HL-60/S4 treated with phorbol 12-myristate 13-acetate at 8.2 ng/mL for 4 days and 3 days (cell line): Measurements from ENCODE around the gene WDR70.
"Not testable (repeated sequence)": the region's sequence is repeated elsewhere in the genome, so short reads cannot be mapped to it uniquely, and the experiment has no call there.

Experiments used
- in situ Hi-C: fragments of 300-500 bp; cut with MboI; formaldehyde crosslinking; loops from 2 replicates; pipeline ENCODE4 v1.15.0; 2022; ENCODE audit warnings: low sequenced_read_pairs

The WDR70 gene

DNA sequence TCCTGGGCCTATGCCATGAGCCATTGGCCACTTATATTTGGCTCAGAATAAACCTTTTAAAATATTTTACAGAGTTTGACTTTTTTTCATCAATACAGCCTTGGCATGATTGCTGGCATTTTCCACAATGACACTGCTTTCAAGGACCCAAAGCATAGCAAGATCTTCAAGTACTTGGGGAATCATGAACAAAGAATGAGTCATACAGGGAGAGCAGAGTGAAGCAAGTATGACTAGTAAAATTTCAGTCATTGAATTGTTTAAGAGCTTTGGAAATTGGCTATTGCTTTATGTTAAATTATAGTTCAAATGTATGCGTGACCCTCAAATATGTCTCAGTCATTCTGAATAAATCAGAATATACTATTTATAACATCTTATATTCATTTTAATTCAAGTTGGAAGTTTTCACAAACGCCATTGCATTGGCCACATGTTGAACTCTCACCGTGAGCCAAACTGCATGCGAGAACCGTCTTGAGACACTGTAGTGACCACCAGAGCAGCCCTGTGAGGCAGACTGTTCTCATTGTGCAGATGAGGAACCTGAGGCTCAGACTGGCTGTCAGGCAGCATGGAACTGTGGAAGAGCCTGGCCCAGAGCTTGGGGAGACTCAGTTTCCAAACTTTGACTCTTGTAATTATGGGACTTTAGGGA lies 407.9 kb downstream of the WDR70 start:
- in situ Hi-C loops, result no loop called here

DNA sequence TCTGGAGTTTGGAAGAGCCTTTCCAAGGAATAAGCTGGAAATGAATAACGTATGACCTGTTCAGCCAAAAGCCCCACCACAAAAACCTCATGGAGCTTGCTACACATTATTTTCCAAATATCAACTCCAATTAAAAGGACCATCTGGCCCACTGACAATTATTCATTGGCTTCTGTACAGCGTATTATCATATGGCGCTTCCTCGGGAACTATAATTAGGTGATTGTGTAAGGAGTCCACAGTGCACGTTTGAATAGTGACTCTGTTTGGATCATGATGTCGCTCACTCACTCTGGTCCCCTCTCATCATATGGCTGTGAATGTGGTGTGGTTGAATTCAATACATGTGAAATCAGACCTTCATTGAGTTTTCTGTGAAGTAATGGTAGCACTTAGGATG lies 408.6 kb downstream of the WDR70 start:
- in situ Hi-C loops, result no loop called here

DNA sequence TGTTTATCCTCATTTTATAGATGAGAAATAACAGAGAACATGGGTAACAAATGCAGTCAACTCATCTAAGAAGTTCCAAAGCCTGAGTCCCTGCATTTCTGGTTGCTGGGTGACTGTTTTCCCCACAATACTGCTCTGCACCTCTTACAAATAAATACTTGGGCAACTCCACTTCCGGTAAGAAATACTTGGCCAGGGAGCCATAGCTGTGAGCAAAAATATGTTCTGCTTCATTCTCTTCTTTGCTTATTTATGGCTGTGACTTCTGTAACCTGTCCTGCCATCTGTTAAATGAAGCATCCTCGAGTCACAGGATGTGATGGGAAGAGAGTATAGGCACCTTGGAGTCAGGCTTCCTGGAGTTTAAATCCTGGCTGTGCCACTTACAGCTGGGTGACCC lies 410.9 kb downstream of the WDR70 start:
- in situ Hi-C loops, result no loop called here

DNA sequence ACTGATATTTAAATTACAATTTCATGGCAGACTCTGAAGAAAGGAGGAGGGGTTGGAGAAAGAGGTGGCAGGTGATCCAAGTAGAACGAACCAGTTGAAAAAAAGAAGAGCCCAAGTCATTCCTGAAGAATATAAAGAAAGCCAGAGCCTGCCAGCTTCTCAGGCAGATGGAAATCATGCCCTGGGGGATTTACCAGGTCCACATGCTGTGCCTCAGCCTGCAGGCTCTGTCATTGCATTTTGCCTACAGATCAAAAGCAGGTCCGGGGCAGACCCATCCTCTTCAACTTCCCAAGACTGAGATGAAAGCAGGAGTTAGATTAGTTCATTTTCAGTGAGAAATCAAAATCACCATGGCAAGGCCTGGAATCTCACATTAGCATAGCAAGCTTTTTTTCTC lies 412.2 kb downstream of the WDR70 start:
- in situ Hi-C loops, result no loop called here

DNA sequence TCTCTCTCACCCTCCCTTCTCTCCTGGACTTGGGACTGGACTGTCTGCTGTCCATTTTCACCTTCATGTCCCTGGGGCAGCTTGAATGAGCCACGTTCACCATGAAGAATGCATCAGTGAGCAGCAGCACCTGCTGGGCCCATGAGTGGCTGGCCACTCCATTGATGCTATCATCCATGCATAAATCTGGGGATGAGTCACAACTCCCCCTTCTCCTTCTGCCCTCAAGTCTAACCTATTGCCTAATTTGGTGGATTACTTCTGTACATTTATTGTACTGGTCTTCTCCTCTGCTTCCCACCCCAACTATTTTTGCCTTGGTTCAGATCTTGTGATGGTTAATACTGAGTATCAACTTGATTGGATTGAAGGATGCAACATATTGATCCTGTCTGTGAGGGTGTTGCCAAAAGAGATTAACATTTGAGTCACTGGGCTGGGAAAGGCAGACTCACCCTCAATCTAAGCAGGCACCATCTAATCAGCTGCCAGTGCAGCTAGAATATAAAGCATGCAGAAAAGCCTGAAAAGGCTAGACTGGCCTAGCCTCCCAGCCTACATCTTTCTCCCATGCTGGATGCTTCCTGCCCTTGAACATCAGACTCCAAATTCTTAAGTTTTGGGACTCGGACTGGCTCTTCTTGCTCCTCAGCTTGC lies 414.0 kb downstream of the WDR70 start:
- in situ Hi-C loops, result no loop called here

DNA sequence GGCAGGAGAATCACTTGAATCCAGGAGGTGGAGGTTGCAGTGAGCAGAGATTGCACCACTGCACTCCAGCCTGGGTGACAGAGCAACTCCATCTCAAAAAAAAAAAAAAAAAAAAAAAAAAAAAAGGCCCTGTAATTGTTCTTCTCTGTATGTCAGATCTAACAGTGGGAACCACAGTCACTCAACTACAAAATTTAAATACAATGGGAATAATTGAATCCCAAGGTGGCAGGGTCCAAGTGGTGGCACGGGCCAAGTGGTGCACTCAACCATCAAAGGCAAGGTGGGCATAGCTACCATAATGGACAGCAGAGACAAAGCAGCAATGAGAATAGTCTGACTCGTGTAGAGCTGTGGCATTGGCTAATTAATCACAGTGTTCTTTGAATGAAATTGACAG lies 416.2 kb downstream of the WDR70 start:
- in situ Hi-C loops, result not testable (repeated sequence)

DNA sequence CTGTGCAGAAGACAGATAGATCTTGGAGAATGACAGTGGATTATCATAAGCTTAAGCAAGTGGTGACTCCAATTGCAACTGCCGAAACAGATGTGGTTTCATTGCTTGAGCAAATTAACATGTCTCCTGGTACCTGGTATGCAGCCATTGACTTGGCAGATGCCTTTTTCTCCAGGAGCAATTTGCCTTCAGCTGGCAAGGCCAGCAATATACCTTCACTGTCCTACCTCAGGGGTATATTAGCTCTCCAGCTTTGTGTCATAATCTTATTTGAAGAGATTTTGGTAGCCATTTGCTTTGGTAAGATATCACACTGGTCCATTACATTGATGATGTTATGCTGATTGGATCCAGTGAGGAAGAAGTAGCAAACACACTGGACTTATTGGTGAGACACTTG lies 417.3 kb downstream of the WDR70 start:
- in situ Hi-C loops, result not testable (repeated sequence)

DNA sequence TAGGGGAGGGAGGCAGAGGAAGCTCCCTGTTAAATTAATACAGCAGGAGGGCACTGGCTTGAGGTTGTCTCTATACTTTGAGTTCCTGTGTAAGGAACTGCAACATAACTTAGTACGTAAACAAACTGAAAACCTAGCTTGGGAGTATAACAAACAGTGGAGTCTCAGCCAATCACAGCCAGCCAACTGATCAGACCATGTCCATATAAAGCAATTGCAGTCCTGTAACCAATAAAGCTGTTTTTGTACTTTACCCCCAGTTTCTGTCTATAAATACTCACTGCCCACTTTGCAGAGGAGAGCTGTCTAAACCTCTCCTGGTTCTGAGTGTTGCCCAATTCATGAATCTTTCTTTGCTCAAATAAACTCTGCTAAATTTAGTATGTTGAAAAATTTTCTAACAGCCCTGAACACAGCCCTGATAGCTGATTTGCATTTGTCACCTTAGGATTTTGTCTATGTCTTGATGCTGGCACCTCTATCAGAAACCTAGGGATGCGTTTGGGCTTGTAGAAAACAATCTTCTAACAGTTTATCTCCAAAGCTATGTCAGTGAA lies 420.8 kb downstream of the WDR70 start:
- in situ Hi-C loops, result no loop called here

DNA sequence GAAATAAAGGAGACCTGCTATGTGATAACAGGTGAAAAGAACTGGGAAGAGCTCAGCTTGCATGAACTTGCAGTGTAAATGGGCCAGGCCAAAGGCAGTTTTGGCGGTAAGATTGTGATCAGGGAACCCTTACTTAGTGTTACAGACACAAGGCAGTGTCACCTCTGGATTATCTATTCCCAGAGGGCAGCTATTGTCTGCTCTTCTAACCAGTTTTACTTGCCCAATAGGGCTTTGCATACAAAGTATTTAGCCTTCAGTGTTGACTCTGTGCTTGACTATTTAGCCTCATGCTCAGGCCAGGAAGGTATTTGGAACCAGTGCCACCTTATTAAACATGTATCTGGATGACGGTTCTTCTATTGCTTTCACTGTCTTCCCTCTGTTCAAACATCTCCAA lies 422.4 kb downstream of the WDR70 start:
- in situ Hi-C loops, result no loop called here
